Hepatocyte (in vitro differentiated cells): ENCODE measurements around the gene PIP4K2C. TPM values are rescaled to one million over a fixed set of nuclear protein-coding genes. Genes with fewer than 3 reads are reported as not detected.
A peak's percentile ranks its signal among the peaks of the same experiment; 100 is the strongest.

Source experiments
- DNase-seq: peaks from one replicate; pipeline ENCODE4 v3.0.0-alpha.2; 2016; ENCODE audit warnings: low spot score
- H2AFZ ChIP-seq: fragments of 200-600 bp; sonication (generic); 2 replicates; pipeline ENCODE4 v1.6.0; 2016; ENCODE audit warnings: antibody characterized with exemption, mild to moderate bottlenecking
- H3K27ac ChIP-seq: fragments of 200-600 bp; sonication (generic); 2 replicates; pipeline ENCODE4 v1.5.1; 2016; ENCODE audit warnings: mild to moderate bottlenecking
- H3K27me3 ChIP-seq: fragments of 200-600 bp; sonication (generic); 2 replicates; pipeline ENCODE4 v1.6.1; 2016
- H3K36me3 ChIP-seq: fragments of 200-600 bp; sonication (generic); replicated peaks from 2 replicates; pipeline ENCODE4 v1.5.1; 2016; ENCODE audit warnings: low read depth; ENCODE audit not compliant: insufficient read depth
- H3K4me1 ChIP-seq: fragments of 200-600 bp; sonication (generic); 2 replicates; pipeline ENCODE4 v1.5.1; 2016; ENCODE audit warnings: mild to moderate bottlenecking, moderate library complexity; ENCODE audit not compliant: insufficient read depth
- H3K4me2 ChIP-seq: fragments of 200-600 bp; sonication (generic); 2 replicates; pipeline ENCODE4 v1.6.0; 2016
- H3K4me3 ChIP-seq: fragments of 200-600 bp; sonication (generic); 2 replicates; pipeline ENCODE4 v1.5.1; 2016; ENCODE audit warnings: mild to moderate bottlenecking
- H3K79me2 ChIP-seq: fragments of 200-600 bp; sonication (generic); 2 replicates; pipeline ENCODE4 v1.6.0; 2017; ENCODE audit warnings: mild to moderate bottlenecking
- H3K9me2 ChIP-seq: fragments of 200-600 bp; sonication (generic); replicated peaks from 2 replicates; pipeline ENCODE4 v1.6.0; 2017; ENCODE audit warnings: mild to moderate bottlenecking; ENCODE audit not compliant: insufficient read depth
- H3K9me3 ChIP-seq: fragments of 200-600 bp; sonication (generic); 2 replicates; pipeline ENCODE4 v1.5.1; 2016; ENCODE audit warnings: low read depth, mild to moderate bottlenecking
- H4K20me1 ChIP-seq: fragments of 200-600 bp; sonication (generic); 2 replicates; pipeline ENCODE4 v1.6.0; 2016; ENCODE audit warnings: mild to moderate bottlenecking; ENCODE audit not compliant: insufficient read depth, poor library complexity, severe bottlenecking
- CTCF ChIP-seq: fragments of 200-600 bp; sonication (generic); IDR thresholded peaks from 2 replicates; pipeline ENCODE4 v1.5.1; 2016; ENCODE audit warnings: antibody characterized with exemption, mild to moderate bottlenecking; ENCODE audit not compliant: poor library complexity
- EZH2 ChIP-seq: fragments of 200-600 bp; sonication (generic); IDR thresholded peaks from 2 replicates; pipeline ENCODE4 v1.6.1; 2016; ENCODE audit warnings: antibody characterized with exemption, mild to moderate bottlenecking, borderline replicate concordance
- EZH2phosphoT487 ChIP-seq: fragments of 200-600 bp; sonication (generic); IDR thresholded peaks from one replicate; pipeline ENCODE4 v1.6.1; 2018; ENCODE audit warnings: antibody characterized with exemption, mild to moderate bottlenecking, low read depth, moderate library complexity; ENCODE audit not compliant: unreplicated experiment, severe bottlenecking
- WGBS: methylation state at CpG from one replicate; pipeline ENCODE4 v1.1.6; 2016; ENCODE audit warnings: low lambda C conversion rate; ENCODE audit errors: missing lambda C conversion rate; 5-methylcytosine and 5-hydroxymethylcytosine counted together
- polyA plus RNA-seq: library from polyadenylated mRNA; unstranded; fragments of >200 nt; fragmentation: Nextera tagmentation; extraction: Ambion mirVana; gene quantifications from 2 replicates; pipeline ENCODE4 v1.2.1, GENCODE V29; 2016
- total RNA-seq: library from RNA; depleted of rRNA; stranded (reverse); fragments of >200 nt; gene quantifications from 2 replicates; pipeline ENCODE4 v1.2.3, GENCODE V29; 2014

Gene PIP4K2C
- total and polyA plus RNA-seq, 2 experiments from 2014 or later = 32.3 to 41.6 TPM

GRCh38 chr12:57582440-57582839 is 8.6 kb upstream of the PIP4K2C start:
- H3K27me3 ChIP-seq = peaks cover 30% of the 10 kb centered on the region
- no peaks in the 10 kb centered on the region for H3K9me3 ChIP-seq
- no peak overlapping the region for H3K27ac ChIP-seq
- 87% methylated on average over 1 of the region's 1 CpG for WGBS
- no peak overlapping the region for H3K4me2 ChIP-seq
- TF ChIP-seq EZH2 (no peak), CTCF (no peak), EZH2phosphoT487 (no peak)
- H3K36me3 ChIP-seq = no peaks in the 10 kb centered on the region
- no peak for DNase-seq
- H3K9me2 ChIP-seq = no peaks in the 10 kb centered on the region
- no peak overlapping the region for H2AFZ ChIP-seq
- H3K79me2 ChIP-seq = no peaks in the 10 kb centered on the region
- H4K20me1 ChIP-seq = no peaks in the 10 kb centered on the region
- no peak overlapping the region for H3K4me3 ChIP-seq
- H3K4me1 ChIP-seq = peaks cover 12% of the 10 kb centered on the region

- no peak overlapping the region for H3K4me3 ChIP-seq
- no peaks in the 10 kb centered on the region for H3K36me3 ChIP-seq
- H4K20me1 ChIP-seq = no peaks in the 10 kb centered on the region
- DNase-seq = peak; percentile 91
- no peak overlapping the region for H2AFZ ChIP-seq
- H3K4me1 ChIP-seq = peaks cover 12% of the 10 kb centered on the region
- WGBS = 52% methylated on average over 13 of the region's 13 CpGs
- no peak overlapping the region for H3K4me2 ChIP-seq
- no peaks in the 10 kb centered on the region for H3K9me2 ChIP-seq
- peaks cover 37% of the 10 kb centered on the region for H3K27me3 ChIP-seq
- no peaks in the 10 kb centered on the region for H3K79me2 ChIP-seq
- H3K27ac ChIP-seq = no peak overlapping the region
- H3K9me3 ChIP-seq = no peaks in the 10 kb centered on the region
- TF ChIP-seq EZH2 = no peak
- TF ChIP-seq CTCF = peak; percentile 93
Measured at GRCh38 chr12:57583008-57583831, 7.8 kb upstream of the PIP4K2C start.

- Histone ChIP-seq H3K4me2 (no peak overlapping the region), H3K4me1 (peaks cover 11% of the 10 kb centered on the region), H3K4me3 (no peak overlapping the region), H3K27me3 (peaks cover 42% of the 10 kb centered on the region), H3K79me2 (no peaks in the 10 kb centered on the region), H3K9me3 (no peaks in the 10 kb centered on the region), H2AFZ (no peak overlapping the region), H3K27ac (no peak overlapping the region), H4K20me1 (no peaks in the 10 kb centered on the region), H3K9me2 (no peaks in the 10 kb centered on the region), H3K36me3 (no peaks in the 10 kb centered on the region)
- TF ChIP-seq EZH2phosphoT487 (no peak), CTCF (no peak), EZH2 (no peak)
- no peak for DNase-seq
- 95% methylated on average over 2 of the region's 2 CpGs for WGBS
Measured at GRCh38 chr12:57584050-57584449, 6.9 kb upstream of the PIP4K2C start.

- Histone ChIP-seq H4K20me1 (no peaks in the 10 kb centered on the region), H2AFZ (no peak overlapping the region), H3K9me3 (no peaks in the 10 kb centered on the region), H3K4me1 (peaks cover 6% of the 10 kb centered on the region), H3K27ac (no peak overlapping the region), H3K4me2 (no peak overlapping the region), H3K36me3 (no peaks in the 10 kb centered on the region), H3K27me3 (peaks cover 42% of the 10 kb centered on the region), H3K79me2 (no peaks in the 10 kb centered on the region), H3K9me2 (no peaks in the 10 kb centered on the region), H3K4me3 (no peak overlapping the region)
- DNase-seq = no peak
- TF ChIP-seq CTCF (no peak), EZH2 (no peak), EZH2phosphoT487 (no peak)
Measured at GRCh38 chr12:57584690-57585089, 6.3 kb upstream of the PIP4K2C start.
